GF-D8 (cell line): ENCODE results near the gene HPS4.
A peak's percentile ranks its signal among the peaks of the same experiment; 100 is the strongest.

ENCODE experiments used
- DNase-seq: peaks from one replicate; lab custom pipeline; 2025; lab: John Stamatoyannopoulos, UW

HPS4 gene

DNA sequence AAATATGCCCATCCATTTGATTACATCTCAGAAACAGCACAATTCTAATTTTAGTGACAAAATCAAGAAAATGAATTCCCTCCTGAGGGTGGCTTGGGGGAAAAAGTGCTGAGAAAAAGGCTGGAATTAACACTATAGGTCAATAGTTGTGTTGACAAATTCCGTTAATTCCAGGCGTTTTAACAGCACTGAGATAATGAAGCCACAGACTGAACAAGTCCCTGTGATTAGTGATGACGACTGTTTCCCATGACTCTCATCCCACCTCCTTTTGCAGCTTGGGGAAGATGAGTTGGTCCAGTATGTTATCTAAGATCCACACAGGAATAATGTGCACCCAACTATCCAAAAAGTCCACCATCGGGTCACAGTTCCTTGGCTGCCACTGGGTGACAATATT, 12.9 kb upstream of the HPS4 start:
- no peak for DNase-seq

- no peak for DNase-seq
Measured at GRCh38 chr22:26494506-26494905, 10.9 kb upstream of the HPS4 start.

DNA sequence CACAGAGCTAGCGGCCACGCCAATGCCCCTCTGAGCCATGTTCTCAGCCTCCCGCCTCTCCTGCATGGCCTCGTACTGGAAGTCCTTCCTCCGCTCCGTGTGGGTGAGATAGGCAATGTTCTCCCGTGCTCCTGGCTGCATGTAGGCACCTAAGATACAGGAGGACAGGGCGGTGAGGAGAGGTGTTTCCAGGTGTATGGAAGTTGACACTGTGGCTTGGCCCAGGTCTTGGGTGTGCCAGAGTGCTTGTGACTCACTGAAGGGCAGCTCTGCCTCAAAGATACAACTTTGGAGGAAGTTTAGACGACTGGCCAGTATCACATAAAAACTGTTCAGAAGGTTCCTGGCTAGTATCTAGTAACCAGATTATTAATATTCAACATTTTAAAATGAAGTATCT, 8.6 kb upstream of the HPS4 start:
- no peak for DNase-seq

DNA sequence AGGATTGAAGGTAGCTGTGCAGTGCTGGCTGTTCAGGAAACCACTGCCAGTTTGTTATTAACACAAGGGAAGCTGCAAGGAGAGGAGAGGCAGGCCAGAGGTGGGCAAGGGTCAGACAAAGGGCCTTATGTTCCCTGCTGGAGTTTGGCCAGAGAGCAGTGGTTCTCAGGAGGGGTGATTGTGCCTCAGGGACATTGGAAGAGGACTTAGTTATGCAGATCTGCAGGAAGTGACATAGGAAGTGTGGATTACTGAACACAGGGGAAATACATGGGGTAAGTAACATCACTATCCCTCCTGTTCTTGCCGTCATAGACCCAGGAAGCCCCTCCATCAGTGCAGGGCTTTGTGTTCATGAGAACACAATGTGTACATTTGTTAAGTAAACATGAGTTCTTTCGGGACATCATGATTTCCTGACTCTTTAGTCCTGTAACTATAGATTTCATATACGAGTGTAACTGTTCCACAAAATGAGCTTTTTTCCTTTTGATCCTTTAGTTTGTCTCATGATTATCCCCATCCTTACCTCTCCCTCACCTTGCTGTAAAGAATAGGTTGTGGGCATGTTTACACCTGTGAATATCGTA, 6.0 kb upstream of the HPS4 start:
- no peak for DNase-seq

- no peak for DNase-seq
Measured at GRCh38 chr22:26487996-26488395, 4.4 kb upstream of the HPS4 start.

- DNase-seq = no peak
Measured at GRCh38 chr22:26486394-26486793, 2.8 kb upstream of the HPS4 start.

- DNase-seq = no peak
Measured at GRCh38 chr22:26485806-26486390, 2.3 kb upstream of the HPS4 start.

DNA sequence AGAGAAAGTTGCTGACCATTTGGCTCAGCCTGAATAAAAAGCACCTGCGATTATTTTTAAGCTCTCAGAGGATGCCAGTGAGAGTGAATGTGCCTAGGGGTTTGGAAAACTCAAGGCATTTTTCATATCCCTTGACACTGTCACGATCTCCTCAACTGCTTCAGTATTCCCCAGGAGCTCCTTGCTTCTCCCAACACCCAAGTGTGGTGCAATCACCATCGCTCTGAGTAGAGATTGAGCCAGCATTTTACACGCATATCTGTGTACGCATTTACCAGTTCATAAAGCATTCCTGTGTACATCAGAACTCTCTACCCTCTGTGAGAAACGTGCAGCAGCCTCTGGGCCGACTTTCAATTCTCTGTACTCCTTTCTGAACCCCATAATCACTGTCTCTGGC, 1.4 kb upstream of the HPS4 start:
- DNase-seq = no peak

GRCh38 chr22:26484360-26484706, 750 bp upstream of the HPS4 start:
- no peak for DNase-seq

GRCh38 chr22:26483043-26483438, 542 bp downstream of the HPS4 start:
- DNase-seq = no peak

GRCh38 chr22:26482161-26482560, 1.4 kb downstream of the HPS4 start:
- DNase-seq = no peak

DNA sequence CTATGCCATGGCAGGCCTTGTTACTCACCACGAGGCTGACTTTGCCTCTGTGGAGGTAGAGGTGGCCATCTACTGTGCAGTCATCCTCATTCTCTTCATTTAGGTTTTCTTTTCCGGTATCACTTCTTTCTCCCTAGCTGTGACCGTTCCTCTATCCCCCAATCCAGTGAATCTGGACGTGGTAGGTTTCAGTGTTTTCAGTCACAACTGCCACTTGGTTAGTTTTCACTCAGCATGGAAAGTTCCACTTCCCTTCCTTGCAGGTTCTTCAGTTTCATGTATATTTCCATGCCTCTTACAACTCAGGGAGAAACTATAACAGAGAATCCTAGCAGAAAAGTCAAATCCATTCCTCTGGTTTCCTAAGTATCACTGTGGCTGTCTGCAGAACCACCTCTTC, 1.9 kb downstream of the HPS4 start:
- no peak for DNase-seq

- no peak for DNase-seq
Measured at GRCh38 chr22:26481112-26481693, 2.4 kb downstream of the HPS4 start.

DNA sequence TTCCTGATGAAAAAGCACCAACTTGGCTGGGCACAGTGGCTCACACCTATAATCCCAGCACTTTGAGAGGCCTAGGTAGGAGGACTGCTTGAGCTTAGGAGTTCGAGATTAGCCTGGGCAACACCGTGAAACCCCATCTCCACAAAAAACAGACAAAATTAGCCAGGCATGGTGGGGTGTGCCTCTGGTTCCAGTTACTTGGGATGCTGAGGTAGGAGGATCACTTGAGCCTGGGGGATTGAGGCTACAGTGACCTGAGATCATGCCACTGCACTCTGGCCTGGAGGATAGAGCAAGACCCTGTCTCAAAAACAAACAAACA, 3.0 kb downstream of the HPS4 start:
- no peak for DNase-seq

DNA sequence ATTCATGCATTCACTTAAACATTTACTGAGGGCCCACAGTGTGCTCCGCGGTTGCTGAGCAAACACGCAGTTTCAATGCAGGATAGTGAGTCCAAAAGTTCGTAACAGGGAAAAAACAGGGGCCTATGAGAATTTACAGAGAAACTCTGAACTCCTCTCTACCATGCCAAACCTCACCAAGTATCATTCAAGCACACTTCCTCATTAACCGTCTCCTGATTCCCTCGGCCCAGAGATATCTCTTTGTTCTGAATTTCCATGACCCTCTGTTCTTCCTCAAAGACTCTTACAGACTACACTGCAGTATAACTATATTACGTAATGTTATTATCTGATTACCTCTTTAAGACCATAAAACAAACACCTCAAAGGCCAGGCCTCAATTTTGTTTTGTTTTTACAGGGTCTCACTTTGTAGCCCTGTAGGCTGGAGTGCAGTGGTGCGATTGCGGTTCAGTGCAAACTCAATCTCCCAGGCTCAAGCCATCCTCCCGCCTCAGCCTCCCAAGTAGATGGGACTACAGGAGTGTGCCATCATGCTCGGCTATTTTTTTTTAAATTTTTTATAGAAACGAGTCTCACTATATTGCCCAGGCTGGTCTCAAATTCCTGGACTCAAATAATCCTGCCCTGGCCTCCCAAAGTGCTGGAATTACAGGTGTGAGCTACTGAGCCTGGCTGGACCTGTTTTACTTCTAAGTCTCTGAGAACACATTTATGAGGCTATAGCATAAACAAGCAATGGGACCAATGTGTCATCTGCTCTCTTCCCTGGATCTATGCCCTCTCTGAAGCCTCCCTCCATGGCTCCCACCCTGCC, 3.6 kb downstream of the HPS4 start:
- DNase-seq = peak; percentile 86

DNA sequence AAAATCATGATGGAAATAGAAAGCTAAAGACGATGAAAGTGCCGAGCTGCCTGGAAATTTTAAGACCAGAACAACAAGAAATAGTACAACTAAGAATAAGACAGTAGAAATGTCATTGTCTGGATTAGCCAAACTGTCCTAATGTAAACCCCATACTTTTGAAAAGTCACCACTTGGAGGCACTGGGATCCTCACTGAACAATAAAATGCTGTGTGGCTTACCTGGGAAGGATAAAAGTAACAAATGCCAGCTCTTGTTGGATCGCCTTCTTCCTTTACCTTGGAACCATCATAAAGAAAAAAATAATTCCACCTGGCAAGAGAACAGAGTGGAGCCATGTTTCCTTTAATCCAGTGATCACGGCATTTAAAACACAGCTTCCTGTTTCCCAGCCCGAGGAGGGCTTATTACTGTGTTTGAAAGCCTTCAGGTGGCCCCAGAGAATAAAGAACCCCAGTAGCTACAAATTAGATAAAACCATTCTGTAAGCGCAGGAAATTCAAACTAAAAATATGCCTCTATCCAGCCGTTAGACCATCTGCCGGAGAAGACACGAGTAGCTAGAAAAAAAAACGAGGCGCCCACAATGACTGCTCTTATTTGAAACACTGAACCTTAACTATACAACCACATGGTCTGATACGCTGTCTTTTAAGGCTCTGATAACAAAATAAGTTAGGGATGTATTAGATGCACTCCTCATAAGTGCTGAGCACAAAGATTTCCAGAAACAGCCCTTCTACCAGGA, 4.4 kb downstream of the HPS4 start:
- DNase-seq = no peak

- no peak for DNase-seq
Measured at GRCh38 chr22:26477341-26477731, 6.2 kb downstream of the HPS4 start.

GRCh38 chr22:26476705-26477340, 6.8 kb downstream of the HPS4 start:
- peak; percentile 82 for DNase-seq

DNA sequence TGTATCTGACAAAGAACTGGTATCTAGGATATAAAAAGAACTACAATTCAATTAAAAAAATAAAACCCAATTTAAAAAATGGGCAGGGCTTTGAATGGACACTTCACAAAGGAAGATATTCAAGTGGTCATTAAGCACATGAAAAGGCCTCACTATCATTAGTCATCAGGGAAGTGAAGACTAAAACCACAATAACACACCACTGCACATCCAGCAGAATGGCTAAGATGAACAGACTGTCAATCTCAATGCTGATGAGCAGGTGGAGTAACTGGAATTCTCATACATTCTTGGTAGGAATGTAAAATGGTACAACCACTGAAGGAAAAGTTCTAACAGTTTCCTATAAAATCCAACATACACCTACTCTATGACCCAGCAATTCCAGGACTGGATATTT, 8.9 kb downstream of the HPS4 start:
- DNase-seq = no peak

DNA sequence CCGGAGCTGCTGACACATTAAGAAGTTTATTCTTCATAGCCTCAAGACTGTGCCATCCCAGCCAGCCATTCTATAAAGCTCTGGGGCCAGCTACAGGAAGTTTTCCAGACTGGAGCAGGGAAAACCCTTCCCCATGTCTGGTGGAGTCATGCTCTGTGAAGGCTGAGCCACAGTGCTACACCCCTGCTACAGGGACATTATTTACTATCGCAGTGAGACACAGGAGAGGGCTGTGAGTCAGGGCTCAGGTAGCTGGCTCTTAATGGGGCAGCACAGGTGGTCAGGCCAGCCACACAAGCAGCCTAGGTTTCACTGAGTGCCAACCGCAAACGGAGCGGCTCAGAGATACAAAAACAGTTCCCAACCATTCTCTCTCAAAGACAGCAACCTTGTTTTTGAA, 12.1 kb downstream of the HPS4 start:
- no peak for DNase-seq

GRCh38 chr22:26470807-26471206, 12.8 kb downstream of the HPS4 start:
- no peak for DNase-seq

DNA sequence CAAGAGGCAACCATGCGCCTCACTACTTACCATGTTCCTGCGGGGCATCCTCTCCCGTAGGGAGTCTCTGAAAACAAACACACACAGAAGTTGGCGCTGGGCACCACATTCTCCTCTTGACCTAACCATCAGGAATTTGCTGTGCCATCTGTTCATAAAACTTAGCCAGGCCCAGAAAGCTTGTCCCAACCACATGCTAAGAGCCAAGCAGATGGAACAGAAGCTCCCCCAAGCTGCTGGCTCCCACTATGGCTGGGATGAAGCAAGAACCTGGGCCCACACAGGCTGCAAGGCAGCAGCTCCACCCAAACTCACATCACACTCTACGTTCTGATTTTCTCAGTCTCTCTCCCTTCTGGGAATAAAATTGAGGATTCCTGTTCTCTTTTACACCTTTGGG, 17.4 kb downstream of the HPS4 start:
- no peak for DNase-seq
